GM19395 (cell line): ENCODE measurements around the gene RGS6.

Experiments used
- ATAC-seq: cut with Tn5 transposase; IDR thresholded peaks from one replicate; pipeline ENCODE4 v1.9.1; 2021; ENCODE audit warnings: mild to moderate bottlenecking, moderate library complexity; ENCODE audit not compliant: unreplicated experiment

RGS6 gene

DNA sequence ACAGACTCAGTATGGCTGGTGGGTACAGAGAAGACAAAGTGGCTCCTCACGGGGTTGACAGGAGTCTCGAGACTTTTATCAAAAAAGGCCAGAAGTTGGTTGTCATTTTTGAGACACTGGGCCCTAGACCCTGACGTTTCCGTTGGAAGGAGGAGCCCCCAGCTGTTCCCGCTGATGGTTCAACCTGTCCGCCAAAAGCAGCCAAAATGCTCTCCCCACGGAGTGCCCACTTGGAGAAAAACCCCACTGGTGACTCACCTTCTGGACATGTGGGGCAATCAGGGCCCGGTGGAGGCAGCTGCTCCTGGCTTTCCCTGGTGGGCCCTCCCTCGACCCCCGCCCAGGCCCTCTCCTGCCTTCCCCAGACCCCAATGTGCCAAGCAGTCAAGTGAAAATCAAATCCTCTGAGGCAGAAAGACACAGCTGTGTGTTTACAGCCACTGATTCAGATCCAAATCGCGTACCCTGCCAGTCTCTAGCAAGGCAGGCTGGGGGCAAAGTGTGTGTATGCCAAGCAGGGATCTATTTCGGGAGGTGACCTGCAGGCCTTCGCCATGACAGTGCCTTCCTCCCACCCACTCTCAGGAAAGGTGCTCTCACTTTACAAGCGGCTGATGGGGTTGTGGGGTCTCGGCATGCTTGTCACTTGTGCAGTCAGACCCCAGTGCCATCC, 614.3 kb downstream of the RGS6 start:
- ATAC-seq, result no peak

DNA sequence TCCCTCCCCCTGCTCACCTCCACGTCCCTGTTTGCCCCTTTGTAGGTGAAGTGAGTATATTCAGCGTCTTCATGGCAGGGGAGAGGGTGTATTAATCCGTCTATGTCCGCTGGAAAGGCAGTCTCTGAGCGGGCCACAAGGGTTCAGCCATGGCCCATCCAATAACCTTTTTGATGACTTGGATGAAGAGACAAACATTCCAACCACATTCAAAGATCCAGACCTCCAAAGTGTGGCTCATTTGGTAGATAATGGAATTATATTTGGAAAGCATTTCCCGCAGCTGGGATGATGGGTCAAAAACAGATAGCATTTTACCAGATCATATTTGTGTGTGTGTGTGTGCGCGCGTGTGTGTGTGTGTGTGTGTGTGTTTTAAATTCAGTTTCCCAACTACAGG, 615.8 kb downstream of the RGS6 start:
- no peak for ATAC-seq

DNA sequence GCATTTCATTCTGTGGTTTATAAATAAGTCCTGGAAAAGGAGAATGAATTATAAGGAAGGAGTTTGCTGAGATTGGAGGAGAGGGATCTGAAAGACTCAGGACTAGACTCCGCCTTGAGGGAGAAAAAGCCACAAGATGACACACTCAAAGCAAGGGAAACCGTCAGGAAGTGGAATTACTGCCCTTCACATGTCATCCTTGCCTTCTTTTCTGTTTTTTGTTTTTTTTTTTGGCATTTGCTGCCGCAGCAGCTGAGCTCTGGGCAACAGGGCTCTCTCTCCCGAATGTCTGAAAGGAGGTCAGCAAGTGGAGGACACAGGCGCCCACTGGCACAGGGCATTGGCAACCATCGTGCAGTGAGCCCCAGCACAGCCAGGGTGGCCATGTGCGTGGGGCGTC, 616.8 kb downstream of the RGS6 start:
- no peak for ATAC-seq

DNA sequence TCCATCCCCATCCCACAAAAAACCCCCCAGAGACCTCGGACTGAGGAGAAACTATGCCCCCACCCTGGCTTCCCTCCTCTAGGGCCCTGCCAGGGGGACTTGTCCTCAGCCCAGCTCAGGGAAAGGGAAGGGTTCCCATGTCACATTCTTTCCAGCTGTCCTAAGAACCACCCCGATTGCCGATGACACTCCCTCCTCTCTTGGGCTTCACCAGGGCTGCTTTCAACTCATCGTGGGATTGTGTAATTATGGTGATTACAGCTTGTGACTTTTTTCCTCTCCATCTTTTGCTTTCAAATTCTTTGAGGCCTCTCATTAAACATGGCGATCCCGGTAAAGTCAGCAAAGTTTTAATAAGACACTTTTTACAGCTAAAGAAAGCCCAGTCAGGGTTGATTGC, 617.6 kb downstream of the RGS6 start:
- no peak for ATAC-seq

DNA sequence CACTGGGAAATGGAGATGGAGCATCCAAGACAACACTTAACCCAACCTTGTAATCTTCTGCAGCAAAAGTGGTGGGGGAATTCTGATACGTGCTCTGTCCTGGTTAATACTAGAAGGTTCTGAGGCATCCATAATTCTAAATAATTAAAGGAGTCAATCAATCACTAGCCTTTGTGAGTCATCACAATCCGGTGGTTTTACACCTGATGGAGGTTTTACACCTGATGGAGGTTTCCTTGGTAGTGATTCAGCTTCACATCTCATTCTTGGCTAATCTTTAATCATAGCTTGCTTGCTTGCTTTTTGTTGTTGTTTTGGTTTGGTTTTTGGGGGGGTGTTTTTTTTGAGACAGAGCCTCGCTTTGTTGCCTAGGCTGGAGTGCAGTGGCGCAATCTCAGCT, 618.3 kb downstream of the RGS6 start:
- no peak for ATAC-seq

DNA sequence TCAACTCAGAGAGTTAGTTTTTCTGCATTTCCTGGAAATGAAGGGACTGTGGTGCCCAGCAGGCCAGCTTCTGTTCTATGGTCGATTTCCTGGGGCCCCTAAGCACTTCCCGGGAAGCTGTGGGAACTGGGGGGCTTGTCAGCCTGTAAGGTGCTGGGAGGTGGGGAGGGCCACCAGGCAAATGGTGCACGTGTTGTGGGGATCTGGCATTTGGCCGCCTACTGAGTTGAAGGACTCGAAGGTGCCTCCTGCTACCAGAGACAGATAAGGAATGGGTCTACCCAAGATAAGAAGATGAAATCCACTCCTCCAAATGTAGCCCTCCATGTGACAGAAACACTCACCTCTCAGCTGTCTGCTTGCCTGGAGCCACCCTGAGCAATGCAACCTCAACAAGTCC, 620.0 kb downstream of the RGS6 start:
- no peak for ATAC-seq

DNA sequence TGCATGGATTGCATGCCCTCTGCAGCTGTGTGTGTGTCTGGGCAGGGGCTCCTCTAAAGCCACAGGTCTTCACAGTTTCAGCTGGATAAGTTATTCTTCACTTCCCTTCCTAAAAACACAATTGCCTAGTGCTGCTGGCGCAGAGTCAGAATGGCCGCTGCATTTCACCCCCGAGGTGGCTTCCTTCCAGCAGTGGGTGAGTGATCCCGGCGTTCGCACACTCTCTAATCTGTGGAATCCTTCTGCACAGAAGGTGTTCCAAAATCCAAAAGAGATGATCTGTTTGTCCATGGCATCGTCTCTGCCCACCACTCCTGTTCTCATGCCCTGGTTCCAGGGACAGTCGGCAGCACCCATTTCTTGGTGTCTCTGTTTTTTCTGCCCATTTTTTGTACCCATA, 620.9 kb downstream of the RGS6 start:
- no peak for ATAC-seq

DNA sequence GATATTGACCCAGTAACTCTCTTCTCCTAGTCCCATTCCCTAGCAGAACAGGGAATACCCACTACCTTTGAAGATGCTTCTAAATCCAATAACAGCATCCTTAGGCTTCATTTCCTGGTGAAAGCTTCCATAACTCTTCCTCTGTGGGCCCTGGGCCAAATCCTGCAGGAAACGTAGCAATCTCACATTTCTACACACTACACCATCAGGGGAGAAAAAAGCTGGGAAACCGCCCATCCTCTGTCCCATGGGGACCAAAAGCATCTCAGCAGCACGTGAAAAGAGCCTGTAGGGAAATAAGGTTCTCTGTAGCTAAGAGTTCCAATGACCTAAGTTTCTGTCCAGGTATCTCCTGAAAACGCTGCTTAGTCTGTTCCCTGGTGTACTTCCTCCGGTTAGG, 621.4 kb downstream of the RGS6 start:
- ATAC-seq, result no peak

DNA sequence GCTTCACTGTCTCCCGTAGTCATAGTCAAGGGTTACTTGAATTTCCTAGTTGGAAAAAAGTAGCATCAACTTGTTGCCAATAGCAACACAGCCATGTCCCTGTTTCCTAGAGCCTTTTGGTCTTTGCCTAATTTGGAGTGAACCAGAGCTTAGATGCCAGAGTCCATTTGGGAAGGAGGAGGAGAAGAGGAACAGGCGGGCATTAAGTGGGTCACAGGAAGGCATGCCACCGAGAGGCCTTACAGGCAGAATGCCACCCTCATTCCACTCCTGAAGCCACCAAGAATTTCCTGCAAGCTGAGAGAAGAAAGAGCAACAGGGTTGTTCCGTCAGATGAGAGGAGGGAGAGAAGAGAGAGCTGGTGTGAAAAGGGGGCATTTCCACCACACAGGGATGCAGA, 622.2 kb downstream of the RGS6 start:
- ATAC-seq, result no peak

DNA sequence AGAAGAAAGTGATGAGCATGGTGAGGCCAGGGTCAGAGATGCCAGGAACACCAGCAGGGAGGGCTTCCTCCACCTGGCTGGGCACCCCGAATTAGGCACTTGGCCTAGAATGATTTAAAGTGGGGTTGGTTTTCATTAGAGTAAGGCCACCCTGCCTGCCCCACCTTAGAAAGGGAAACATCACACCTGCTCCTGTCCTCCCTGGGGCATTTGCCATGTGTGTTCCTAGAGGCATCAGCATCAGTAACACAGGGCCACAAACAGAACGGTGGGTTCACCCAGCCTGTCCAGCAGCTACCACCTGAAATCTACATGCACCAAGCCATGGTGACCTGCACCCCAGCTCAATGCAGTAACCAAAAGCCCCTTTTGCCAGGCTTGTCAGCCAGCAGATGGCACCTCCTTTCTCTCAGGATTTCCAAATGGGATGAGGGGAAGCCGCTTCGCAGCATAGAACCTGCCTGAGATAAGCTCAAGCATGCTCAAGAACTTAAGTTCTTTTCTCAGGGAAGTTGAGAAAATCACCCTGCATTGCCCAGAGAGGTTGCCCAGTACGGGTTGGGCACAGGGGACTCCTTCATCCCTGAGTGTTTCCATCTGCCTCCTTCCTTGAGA, 622.9 kb downstream of the RGS6 start:
- ATAC-seq, result no peak

DNA sequence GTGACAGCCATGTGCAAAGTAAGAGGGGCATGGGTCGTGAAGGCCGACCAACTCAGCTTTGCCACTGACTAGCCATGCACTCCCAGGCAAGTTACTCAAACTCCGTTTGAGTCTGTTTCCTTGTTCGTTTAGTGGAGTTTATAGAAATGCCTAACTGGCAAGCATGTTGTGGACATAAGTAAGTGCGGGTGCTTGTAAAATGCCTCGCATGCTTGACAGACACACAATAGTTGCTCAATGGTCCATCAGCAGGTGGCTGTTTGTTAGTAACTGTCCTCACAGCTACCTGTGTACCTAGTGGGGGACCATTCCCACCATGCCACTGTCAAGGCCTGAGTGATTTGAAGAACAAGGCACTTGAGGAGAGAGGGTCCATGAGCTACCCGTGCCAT, 623.4 kb downstream of the RGS6 start:
- ATAC-seq, result no peak

DNA sequence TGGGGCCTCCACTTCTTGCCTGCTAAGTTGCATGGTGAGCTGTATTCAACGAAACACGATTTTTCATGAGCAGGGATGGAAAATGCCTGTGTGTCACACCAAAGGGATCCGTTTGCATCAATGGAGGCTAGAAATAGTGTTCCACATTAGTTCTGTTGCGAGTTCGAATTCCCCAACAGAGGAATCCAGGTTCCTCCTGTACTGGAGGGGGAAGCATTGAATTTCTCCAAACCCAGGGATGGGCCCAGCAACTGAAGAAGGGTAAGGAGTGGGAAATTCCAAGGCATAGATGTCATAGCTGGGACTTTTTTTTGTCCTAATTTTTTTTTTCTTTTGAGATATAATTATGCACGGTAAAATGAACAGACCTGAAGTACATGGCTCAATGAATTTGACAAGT, 625.4 kb downstream of the RGS6 start:
- no peak for ATAC-seq

DNA sequence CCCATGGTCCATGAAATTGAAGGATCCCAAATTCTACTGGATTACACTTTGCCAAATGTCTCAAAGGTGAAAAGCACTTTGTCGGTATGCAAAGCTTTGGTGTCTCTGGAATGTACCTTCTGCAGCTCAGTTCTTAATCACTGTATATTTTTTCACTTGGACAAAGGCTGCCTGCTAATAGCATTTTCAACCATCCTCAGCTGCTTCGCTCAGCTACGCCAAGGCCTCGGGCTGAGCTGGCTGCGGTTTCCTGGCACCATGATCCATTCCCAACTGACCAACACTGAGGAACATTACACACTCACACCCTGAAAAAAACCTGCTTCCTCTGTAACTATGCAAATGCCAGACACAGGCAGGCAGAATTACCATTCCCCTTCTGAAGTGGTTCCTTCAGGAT, 626.5 kb downstream of the RGS6 start:
- ATAC-seq, result no peak

DNA sequence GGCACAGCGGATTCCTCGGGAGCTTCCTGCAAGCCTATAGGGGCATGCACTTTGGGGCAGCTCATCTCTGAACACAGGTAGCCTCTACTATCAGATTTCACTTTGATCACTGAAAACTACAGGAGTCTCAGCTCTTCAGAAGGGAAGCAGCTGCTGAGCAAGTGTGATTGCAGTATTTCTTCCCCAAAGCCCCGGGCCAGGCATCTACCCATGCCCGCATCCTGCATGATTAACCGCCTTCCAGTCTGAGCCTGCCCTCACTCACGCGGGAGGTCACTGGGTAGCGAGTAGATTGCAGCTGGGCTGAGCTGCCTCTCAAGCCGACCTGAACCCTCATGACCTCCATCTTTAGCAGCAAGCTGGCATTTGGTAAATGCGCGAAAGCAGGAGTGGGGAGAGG, 627.0 kb downstream of the RGS6 start:
- ATAC-seq, result no peak

DNA sequence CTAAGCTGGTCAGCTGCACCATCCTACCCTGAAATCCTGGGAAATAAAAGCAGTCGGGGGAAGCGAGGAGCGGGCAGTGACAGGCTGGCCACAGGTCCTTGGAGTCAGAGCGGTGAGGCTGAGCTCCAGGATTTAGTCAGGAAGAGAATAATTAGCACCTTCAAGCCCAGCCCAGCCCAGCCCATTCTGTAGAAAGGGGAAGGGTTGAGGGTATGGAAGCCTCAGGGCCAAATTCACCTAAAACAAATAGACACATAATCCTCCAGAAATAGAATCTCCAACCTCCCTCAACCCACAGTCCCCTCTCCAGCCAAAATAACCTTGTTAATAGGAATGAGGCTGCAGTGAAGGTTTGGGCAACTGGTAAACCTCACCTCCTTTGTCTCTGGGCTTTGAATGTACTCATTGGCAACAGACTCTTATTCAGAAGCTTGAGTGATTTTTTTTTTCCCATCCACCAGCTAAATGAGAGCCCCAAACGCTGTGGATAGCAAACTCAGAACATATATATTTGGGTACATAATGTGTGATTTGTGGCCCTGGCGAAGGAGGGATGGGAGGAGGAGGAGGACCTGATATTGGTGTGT, 627.5 kb downstream of the RGS6 start:
- ATAC-seq, result no peak

DNA sequence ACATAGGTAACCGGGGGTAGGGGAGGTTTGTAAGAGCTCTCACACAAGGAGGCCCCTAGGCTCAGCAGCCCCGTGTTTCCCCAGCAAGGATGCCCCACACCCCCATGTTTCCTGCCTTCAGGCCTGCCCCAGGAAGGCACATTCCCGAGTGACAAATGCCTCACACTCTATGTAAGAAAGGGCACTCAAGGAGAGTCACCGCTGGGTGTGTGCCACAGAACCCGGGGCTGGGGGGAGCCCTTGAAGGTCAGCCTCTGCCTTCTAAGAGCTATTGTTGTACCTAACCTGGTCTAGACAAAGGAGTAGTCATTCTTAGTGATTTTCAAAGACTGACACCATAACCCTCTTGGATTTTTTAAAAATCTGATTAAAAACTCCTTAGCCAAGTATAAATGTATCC, 628.1 kb downstream of the RGS6 start:
- ATAC-seq, result no peak

DNA sequence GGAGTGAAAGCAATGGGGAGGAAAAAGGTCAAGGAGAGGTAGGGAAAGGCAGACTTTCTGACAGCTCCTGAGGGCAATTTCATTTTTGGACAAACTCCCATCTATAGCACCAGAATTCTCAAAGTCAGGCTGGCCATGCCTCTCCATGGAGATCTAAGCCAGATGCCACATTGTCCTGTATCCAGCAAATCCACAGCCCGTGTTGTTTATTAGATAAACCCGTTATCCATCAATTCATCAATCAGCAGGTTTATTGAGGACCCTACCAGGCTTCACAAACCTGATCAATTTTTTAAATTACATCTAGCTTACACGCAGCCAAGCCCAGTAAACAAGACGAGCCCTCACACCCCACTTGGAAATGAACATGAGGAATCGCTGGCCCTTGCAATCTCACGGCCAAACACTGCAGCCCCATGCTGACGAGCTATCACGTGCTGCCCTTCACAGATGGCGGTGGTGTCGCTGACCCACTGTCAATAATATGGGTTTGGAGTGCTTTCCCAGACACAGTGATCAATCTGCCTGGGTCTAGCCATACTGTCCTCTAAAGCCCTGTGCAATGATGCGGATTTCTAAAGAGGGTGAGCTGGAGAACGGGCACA, 628.8 kb downstream of the RGS6 start:
- no peak for ATAC-seq

DNA sequence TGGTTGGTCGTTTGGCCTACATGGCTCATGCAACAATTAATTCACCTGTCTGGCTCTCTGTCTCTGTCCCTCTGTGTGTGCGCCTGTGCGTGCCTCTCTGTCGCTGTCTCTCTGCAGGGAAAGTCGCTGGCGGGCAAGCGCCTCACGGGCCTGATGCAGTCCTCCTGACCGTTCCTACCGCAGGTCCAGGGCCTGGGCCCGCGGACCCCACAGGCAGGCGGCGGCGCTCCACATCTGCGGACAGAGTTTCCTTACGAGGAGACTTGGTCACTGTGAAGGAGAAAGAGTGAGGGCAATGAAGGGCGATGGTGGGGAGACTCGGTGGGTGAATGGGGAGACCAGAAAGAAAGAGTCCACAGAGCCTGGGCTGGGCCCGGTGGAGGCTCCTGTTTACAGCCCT, 630.1 kb downstream of the RGS6 start:
- ATAC-seq, result no peak

DNA sequence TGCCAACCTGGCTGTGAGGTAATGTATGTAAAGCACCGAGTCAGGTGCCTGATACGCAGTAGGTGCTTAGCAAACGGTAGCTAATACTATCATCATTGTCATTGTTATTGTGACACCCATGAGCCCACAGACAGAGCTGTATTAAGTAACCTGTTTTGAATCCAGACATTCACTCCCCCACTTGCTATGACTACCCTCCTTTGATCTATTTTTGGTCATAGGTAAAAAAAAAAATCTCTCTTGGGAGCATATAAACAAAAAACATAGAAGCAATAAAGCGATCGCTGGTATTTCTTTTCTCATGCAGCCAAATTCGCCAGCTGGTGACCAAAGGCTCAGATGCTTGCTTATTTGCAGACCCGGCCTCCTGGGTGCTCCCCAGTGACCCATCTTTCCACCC, 631.4 kb downstream of the RGS6 start:
- no peak for ATAC-seq

DNA sequence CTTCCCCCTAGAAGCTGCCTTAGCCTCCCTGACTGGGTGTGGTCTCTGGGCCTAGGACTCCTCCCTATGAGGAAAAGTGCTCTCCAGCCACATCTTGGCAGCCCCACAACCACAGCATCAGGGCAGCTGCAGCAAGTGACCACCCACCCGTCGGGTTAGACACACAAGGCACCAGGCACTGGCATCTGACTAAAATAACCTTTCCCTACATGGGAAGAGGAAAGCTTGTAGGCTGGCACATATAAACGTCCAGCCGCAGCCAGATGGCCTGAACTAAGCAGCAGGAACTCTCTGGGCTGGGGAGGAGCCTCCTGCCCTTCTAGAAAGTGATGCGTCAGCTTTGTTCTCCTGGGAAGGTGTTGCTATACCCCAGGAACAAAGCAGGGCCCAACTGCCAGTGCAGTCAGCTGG, 632.9 kb downstream of the RGS6 start:
- no peak for ATAC-seq

DNA sequence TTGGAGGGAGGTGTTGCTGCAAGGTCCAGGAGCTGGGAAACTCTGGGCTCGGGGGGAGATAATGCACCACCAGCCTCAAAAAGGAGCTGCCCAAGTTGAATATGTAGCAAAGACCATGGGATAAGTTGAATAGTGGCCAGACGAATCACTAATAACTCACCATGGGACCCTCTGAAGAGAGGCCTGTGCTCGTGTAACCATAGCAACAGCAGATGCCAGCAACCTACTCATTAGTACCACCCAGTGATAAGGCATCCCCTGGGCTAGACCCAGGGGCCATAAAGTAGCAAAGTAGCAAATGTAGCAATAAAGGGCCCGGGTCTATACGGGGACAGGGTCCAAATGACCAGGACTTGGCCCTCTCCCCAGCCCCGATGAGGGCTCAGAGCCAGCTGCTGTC, 633.7 kb downstream of the RGS6 start:
- ATAC-seq, result no peak

DNA sequence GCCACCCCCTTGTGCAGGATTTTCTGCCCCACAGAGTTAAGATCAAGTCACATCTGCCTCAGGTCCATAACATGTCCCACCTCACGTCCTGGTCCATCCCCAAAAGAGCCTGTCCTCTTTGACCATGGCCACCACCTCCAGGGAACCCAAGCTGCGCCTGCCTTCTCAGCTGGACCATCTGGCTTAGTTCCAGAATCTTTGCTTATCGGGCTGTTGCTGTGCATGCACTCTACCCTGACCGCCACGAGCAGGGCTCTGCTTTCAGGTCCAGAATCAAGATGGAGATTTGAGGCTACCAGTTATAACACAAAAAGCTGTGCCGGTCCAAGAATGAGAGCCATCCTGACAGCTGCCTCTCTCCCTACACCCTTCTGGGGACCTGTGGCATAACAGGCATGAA, 635.0 kb downstream of the RGS6 start:
- ATAC-seq, result no peak
